A549 (cell line): ENCODE measurements around the gene NUP214.

Experiments
- CBX2 ChIP-seq: fragments of 200-600 bp; sonication (generic); IDR thresholded peaks from 2 replicates; pipeline ENCODE4 v1.6.1; 2016; ENCODE audit warnings: low read depth, mild to moderate bottlenecking, borderline replicate concordance
- CEBPB ChIP-seq, 2 experiments: fragments of >200 bp in 1 of 2; sonication (Bioruptor Twin) in 1 of 2; formaldehyde crosslinking in 1 of 2; IDR thresholded peaks; 2 replicates each; pipeline ENCODE4 v1.6.1; 2012 to 2016
- CHD2 ChIP-seq: fragments of 150-350 bp; IDR thresholded peaks from 2 replicates; pipeline ENCODE4 v1.6.1; 2014; ENCODE audit warnings: low read length; ENCODE audit not compliant: partially characterized antibody
- EP300 ChIP-seq, 2 experiments: fragments of >200 bp; sonication (Bioruptor Twin); formaldehyde crosslinking; IDR thresholded peaks; 2 replicates in 1 of 2; 3 replicates in 1 of 2; pipeline ENCODE4 v1.6.1; 2016 to 2017
- JUN ChIP-seq, 2 experiments: fragments of >200 bp; sonication (Bioruptor Twin); formaldehyde crosslinking; IDR thresholded peaks; 2 replicates in 1 of 2; 3 replicates in 1 of 2; pipeline ENCODE4 v1.6.1; 2016 to 2017
- MAZ ChIP-seq: fragments of 150-350 bp; IDR thresholded peaks from 2 replicates; pipeline ENCODE4 v1.6.1; 2014; ENCODE audit warnings: antibody characterized with exemption, low read depth, low read length, borderline replicate concordance
- MYC ChIP-seq: IDR thresholded peaks from 2 replicates; pipeline ENCODE4 v1.6.1; 2012; ENCODE audit warnings: mild to moderate bottlenecking, inconsistent platforms, low read length, improper control_type of control experiment, borderline replicate concordance
- POLR2A ChIP-seq: IDR thresholded peaks from 2 replicates; pipeline ENCODE4 v1.6.1; 2012; ENCODE audit warnings: mild to moderate bottlenecking, low read length
- RARB ChIP-seq: fragments of 250-450 bp; sonication (Bioruptor Pico); IDR thresholded peaks from 2 replicates; pipeline ENCODE4 v1.8.0; 2021; ENCODE audit warnings: mild to moderate bottlenecking, moderate library complexity
- TF ChIP-seq, protein P1 (sequence below): fragments of >200 bp; sonication (Bioruptor Twin); formaldehyde crosslinking; IDR thresholded peaks from 3 replicates; pipeline ENCODE4 v1.5.1; 2016
- TF ChIP-seq, protein P2 (sequence below): fragments of >200 bp; sonication (Bioruptor Twin); formaldehyde crosslinking; IDR thresholded peaks from 3 replicates; pipeline ENCODE4 v1.6.1; 2016
- TF ChIP-seq, protein P3 (sequence below): fragments of 200-600 bp; sonication (generic); IDR thresholded peaks from 2 replicates; pipeline ENCODE4 v1.6.1; 2016; ENCODE audit warnings: antibody characterized with exemption, mild to moderate bottlenecking, moderate library complexity
- TF ChIP-seq, protein P4 (sequence below): IDR thresholded peaks from 2 replicates; pipeline ENCODE4 v1.6.1; 2012

DNA sequence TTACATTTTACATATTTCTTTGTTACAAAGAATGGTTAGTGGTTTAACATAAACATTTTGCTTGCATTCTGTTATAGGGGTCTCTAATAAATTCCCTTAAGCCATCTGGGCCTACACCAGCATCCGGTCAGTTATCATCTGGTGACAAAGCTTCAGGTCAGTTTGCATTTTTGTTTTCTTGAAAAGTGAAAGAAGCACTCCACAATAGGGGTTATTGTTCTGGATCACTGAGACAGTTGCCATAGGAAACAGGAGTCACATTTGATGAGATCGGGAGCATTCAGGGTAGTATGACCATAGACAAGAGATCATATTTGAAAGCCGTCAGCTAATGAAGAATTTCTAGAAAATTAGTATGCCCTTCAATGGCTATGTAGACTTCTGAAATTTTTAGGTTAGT, 63.6 kb downstream of the NUP214 start:
- TF ChIP-seq, protein P1, sequence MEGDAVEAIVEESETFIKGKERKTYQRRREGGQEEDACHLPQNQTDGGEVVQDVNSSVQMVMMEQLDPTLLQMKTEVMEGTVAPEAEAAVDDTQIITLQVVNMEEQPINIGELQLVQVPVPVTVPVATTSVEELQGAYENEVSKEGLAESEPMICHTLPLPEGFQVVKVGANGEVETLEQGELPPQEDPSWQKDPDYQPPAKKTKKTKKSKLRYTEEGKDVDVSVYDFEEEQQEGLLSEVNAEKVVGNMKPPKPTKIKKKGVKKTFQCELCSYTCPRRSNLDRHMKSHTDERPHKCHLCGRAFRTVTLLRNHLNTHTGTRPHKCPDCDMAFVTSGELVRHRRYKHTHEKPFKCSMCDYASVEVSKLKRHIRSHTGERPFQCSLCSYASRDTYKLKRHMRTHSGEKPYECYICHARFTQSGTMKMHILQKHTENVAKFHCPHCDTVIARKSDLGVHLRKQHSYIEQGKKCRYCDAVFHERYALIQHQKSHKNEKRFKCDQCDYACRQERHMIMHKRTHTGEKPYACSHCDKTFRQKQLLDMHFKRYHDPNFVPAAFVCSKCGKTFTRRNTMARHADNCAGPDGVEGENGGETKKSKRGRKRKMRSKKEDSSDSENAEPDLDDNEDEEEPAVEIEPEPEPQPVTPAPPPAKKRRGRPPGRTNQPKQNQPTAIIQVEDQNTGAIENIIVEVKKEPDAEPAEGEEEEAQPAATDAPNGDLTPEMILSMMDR = no peak
- TF ChIP-seq MYC (no peak), EP300 (IDR thresholded peaks at IDR 0.05) (no peak), RARB (CRISPR knock-in tag) (no peak), JUN (IDR thresholded peaks at IDR 0.05) (no peak), CHD2 (no peak), MAZ (no peak), POLR2A (no peak), CEBPB (IDR thresholded peaks at IDR 0.05) (no peak), CBX2 (no peak)
- TF ChIP-seq, protein P2, sequence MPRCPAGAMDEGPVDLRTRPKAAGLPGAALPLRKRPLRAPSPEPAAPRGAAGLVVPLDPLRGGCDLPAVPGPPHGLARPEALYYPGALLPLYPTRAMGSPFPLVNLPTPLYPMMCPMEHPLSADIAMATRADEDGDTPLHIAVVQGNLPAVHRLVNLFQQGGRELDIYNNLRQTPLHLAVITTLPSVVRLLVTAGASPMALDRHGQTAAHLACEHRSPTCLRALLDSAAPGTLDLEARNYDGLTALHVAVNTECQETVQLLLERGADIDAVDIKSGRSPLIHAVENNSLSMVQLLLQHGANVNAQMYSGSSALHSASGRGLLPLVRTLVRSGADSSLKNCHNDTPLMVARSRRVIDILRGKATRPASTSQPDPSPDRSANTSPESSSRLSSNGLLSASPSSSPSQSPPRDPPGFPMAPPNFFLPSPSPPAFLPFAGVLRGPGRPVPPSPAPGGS = no peak
- TF ChIP-seq, protein P3, sequence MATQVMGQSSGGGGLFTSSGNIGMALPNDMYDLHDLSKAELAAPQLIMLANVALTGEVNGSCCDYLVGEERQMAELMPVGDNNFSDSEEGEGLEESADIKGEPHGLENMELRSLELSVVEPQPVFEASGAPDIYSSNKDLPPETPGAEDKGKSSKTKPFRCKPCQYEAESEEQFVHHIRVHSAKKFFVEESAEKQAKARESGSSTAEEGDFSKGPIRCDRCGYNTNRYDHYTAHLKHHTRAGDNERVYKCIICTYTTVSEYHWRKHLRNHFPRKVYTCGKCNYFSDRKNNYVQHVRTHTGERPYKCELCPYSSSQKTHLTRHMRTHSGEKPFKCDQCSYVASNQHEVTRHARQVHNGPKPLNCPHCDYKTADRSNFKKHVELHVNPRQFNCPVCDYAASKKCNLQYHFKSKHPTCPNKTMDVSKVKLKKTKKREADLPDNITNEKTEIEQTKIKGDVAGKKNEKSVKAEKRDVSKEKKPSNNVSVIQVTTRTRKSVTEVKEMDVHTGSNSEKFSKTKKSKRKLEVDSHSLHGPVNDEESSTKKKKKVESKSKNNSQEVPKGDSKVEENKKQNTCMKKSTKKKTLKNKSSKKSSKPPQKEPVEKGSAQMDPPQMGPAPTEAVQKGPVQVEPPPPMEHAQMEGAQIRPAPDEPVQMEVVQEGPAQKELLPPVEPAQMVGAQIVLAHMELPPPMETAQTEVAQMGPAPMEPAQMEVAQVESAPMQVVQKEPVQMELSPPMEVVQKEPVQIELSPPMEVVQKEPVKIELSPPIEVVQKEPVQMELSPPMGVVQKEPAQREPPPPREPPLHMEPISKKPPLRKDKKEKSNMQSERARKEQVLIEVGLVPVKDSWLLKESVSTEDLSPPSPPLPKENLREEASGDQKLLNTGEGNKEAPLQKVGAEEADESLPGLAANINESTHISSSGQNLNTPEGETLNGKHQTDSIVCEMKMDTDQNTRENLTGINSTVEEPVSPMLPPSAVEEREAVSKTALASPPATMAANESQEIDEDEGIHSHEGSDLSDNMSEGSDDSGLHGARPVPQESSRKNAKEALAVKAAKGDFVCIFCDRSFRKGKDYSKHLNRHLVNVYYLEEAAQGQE = no peak
- TF ChIP-seq, protein P4, sequence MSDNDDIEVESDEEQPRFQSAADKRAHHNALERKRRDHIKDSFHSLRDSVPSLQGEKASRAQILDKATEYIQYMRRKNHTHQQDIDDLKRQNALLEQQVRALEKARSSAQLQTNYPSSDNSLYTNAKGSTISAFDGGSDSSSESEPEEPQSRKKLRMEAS = no peak
